GM19043 (cell line): ENCODE measurements around the gene ARRDC2.
"Not testable (repeated sequence)": the region's sequence is repeated elsewhere in the genome, so short reads cannot be mapped to it uniquely, and the experiment has no call there.

Experiments
- ATAC-seq: cut with Tn5 transposase; IDR thresholded peaks from one replicate; pipeline ENCODE4 v1.9.1; 2021; ENCODE audit warnings: low read depth; ENCODE audit not compliant: unreplicated experiment

ARRDC2 gene

DNA sequence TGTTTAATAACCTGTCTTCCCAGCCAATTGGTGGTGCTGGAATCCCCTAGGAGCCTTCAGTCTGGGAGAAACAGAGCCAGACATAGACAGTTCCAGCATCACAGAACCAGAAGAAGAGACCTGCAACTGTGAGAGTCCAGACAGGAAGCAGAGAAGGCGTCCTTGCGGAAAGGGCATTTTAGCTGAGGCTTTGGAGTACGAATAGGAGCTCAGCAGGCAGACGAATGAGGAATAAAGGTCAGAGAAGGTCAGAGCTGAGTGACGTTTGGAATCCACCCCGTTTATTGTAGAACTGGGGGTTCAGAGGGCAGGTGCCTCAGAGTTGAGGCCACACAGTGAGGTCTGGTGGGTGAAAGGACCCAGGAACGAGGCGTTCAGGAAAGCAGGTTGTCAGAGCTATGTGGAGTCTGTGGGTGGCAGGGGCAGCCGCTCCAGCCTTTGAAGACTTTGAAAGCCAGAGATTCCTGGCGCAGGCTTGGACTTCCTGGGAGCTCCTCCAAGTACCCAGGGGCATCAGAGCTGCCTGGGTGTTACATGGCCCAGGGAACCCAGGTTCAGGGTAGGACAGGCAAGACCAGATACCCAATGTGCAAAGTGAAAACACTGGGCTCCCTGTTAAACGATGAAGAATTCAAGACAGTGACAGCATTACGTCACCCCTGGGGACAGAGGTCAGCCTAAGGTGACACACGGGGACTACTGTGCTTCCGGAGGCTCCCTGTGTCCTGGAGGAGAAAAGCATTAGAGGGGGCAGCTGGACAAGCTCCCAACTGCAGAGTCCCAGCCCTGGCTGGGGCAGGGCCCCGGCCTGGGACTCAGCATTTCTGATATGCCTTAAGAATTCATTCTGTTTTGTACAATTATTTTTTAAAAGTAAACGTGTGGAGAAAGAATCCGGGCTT is 5.5 kb downstream of the ARRDC2 start:
- no peak for ATAC-seq

DNA sequence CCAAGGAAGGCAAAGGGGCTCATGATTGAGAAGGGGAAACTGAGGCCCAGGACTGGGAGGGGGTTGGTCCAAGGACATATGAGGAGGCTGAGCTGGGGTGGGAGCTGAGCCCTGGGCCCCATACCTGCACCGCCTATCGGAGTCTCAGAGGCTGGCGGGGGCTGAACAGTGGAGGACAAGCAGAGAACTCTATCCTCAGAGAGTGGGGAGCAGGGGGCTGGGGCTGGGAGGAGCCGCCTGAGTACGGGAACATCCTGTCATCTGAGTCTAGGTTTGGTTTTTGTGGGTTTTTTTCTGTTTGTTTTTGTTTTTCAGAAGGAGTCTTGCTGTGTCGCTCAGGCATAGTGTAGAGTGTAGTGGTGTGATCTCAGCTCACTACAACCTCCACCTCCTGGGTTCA is 6.2 kb downstream of the ARRDC2 start:
- no peak for ATAC-seq

DNA sequence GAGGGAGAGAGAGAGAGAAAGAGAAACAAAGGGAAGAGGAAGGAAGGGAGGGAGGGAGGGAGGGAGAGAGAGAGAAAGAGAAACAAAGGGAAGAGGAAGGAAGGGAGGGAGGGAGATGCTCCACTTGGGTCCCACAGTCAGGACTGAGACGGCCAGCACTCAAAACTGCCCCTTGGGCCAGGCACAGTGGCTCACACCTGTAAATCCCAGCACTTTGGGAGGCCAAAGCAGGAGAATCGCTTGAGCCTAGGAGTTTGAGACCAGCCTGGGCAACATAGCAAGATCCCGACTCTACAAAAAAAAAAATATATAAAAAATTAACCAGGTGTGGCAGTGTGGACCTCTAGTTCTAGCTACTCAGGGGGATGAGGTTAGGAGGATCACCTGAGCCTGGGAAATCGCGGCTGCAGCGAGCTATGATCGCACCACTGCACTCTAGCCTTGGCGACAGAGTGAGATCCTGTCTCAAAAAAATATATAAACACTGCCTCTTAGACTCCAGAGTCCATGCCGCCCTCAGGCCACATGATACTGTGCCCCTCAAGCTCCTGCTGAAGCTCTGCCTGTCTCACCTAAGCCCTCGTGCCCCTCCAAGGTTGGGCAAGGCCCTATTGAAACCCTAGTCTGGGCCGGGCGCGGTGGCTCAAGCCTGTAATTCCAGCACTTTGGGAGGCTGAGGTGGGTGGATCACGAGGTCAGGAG is 8.4 kb downstream of the ARRDC2 start:
- ATAC-seq, result no peak

DNA sequence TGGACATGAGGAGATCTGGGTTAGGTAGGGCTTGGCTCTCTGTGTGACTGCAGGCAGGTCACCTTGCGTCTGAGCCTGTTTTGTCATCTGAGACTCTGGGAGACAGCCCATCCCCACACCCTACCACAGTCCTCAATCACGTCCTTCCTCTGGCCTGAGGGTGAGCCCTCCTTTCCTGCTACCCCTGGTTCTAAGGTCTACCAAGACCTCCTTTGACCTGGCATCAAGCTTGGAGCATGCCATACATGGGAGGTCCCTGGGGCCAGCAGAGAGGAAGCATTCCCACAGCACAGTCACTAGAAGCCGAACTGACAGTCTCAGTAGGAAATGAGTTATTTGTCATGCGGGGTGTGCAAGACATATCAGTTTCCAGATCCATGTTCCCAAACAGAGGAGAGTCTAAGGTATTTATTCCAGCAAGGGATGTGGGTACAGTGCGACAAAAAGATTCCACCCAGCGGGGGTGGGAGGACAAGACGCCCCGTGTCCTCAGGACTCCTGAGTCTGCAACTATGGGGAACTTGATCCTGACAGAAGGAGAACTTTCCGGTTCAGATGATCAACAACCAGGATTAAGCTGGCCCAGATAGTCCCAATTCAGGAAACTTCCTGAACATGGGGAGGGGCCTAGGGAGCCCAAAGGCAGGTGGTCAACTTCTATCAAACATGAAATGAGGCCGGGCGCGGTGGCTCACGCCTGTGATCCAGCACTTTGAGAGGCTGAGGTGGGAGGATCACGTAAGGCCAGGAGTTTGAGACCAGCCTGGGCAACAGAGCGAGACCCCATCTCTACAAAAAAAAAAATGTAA is 9.5 kb downstream of the ARRDC2 start:
- ATAC-seq, result no peak

DNA sequence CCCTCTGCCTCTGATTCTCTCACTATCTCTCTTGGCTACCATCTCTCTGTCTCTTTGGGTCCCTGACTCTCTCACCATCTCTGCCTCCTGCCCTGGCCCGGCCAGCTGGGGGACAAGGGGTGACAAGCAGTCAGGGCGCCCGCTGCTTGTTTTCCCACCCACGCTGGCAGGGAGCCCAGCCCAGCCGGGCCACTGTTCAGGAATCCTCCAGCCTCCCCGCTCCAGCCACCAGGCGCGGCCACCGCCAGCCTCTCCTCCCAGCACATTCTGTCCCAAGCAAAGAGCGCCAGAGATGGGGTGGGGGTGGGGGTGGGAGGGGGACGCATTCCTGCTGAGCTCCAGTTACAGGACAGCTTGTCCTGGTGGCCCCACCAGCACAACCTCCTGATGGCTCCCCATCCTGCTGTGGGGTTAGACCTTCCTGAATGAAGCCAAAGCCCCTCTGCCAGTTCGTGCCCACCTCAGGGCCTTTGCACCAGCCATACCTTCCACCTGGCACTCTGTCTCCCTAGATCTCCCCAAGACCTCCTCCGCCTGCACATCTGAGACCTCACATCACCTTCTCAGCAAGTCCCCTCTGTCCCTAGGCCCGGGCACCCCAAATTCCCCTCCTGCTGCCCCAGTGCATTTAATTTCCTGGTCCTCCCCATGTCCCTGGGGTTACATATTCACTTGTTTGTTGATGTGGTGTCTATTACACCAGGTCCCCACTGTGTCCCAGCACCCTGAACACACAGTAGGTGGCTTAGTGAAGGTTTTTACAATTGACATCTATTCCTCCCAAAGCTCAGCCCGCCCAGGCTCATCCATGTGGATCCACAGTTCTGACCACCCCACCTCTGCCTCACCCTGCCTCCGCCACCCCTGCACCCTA is 12.5 kb downstream of the ARRDC2 start:
- no peak for ATAC-seq

DNA sequence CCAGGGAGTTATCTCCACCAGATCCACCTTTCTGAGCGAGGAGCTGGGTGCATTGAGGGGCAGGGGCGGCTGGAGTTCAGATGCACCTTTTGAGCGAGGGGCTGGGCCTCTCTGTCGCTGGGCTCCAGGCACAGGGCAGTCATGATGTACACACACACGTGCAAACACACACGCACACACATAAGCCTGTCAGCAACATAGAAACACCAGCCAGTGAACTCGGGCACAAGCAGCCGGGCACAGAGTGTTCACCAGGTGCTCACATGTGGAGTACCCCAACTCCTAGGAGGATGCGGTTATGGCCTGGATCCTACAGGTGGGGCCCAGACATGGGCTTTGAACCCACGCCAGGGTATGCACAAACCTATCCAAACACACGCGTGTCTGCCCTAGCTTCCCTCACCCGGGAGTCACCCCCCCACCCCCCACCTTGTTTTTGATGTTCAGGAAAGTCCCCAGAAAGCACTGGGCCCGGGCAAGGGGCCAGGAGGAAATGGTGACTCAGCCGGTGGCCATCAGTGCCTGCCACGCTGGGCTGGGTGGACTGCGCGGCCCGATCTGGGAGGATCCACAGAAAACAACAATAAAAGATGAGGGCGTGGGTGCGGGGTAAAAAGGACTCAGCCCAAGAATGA is 13.3 kb downstream of the ARRDC2 start:
- no peak for ATAC-seq

DNA sequence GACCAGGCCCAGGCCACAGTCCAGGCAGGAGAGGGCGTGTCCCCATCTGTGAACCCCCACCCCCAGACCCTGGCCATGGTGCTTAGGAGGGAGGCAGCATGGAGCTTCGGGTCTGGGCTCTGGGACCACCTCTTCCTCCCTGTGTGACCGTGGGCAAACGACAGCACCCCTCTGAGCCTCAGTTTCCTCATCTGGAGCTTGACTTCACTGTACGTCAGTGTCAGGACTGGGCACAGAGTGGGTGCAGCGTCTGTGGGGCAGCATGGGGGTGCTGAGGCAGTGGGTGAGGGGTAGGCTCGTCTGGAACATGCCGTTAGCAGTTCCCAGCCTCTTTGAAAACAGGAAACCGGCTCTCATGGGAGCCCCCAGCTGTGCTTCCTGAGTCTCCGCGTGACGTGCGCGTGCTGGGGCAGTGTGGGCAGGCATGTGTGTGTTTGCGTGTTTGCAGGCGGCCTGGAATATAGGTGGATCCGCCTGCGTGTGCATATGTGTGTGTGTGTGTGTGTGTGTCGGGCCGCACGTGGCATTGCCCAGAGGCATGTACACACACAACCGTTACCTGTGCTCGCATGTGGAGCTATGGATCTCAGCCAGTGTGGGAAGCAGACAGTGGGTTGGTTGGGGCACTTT is 15.8 kb downstream of the ARRDC2 start:
- ATAC-seq, result no peak

DNA sequence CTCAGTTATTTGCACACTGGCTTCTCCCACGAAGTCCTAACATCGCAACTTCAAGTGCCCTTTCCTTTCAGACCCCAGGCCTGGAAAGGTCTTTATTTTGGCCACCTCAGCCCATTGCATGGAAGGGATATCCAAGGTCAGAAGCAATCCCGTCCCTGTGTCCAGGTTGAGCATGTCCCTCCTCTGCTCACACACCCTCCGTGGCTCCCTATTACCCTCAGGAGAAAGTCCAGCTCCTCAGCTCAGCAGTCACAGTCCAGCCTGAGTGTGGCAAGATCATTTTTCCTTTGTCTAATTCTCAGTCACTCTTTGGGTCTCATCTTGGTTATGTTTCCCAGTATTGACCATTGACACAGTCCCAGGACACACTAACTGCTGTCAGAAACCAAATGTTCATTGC is 19.2 kb downstream of the ARRDC2 start:
- no peak for ATAC-seq

DNA sequence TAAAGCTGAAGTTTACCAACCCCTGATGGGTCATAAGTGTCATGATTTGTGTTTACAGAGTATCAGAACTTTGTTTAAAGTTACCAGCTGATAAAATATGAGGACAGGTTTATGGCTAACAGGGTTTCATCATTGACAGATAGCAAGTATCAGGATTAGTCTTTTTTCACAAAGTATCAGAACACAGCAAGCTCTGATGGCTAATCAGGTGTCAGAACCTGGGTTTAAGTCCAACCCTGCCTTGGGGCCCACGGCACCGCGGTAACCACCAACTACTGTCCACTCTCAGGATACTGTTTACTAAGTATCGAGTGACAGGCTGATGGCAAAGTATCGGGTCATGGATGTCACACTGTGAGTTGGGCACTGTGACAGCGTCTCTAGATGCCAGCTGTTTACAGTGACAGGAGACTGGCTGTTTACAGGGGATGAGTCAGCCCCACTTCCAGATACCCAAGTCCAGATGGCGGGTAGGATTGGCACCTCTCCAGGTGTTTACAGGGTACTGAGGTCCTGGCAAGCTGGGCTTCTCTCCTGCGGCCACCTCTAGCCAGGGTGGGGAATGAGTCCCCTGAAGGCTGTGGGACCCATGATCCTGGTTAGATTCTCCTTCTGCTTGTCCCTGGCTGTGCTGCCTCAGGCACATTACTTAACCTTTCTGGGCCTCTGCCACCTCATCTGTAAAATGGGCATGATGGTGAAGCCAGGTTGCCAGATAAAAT is 21.8 kb downstream of the ARRDC2 start:
- no peak for ATAC-seq

DNA sequence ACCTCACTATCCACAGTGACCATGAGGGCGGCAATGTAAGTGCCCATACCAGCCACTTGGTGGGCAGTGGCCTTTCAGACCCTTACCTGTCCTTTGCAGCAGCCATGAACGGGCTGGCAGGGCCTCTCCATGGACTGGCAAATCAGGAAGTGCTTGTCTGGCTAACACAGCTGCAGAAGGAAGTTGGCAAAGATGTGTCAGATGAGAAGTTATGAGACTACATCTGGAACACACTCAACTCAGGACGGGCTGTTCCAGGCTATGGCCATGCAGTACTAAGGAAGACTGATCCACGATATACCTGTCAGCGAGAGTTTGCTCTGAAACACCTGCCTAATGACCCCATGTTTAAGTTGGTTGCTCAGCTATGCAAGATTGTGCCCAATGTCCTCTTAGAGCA is 23.4 kb downstream of the ARRDC2 start:
- ATAC-seq, result not testable (repeated sequence)

DNA sequence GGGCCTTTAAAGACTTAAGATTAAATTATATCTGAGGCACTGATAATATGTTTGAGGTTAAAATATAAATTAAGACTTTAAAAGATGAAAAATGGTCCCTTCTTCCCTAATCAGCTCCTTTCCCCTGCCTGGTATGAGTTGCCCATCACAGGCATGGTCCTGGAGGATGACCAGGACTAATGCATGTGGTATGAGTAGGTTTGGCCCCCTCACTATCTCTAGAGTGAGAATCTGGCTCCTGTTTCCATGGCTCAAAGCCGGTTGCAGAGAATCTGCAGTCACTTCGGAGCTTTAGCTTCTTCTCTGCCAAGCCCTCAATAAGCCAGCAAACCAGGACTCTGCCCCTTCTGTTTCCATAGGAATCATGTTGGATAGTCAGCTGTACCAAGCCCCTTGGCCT is 24.1 kb downstream of the ARRDC2 start:
- ATAC-seq, result not testable (repeated sequence)

DNA sequence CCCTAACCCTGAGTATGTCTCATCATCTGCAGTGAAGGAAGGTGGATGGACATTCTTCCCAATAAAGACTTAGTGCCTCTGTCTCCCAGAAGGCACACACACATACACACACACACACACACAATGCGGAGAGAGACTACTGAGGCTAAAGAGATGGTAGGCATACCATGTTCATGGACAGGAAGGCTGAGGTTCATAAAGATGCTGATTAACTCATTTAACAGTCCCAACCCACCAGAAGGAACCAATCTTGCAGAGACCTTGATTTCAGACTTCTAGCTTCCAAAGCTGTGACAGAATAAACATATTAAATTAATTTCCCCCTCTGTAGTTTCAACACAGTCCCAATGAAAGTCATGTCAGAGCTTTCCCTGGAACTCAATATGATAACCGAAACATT is 33.1 kb downstream of the ARRDC2 start:
- no peak for ATAC-seq

DNA sequence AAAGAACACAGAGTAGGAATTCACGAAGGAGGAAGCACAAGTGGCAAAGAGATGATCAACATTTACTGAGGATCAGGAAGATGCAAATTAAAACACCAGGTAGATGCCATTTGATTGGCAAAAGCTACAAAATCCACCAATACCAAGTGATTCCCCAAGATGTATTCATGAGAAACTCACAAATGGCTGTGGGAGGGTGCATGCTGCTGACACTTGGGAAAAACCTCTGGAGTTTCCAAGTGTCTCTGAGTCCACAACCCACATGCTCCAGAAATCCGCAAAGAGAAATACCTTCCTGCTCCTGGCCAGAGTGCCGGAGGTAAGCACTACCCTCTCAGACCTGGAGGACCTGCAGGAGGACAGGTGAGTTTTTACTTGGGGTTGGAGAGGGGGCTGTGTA is 35.7 kb downstream of the ARRDC2 start:
- ATAC-seq, result no peak

DNA sequence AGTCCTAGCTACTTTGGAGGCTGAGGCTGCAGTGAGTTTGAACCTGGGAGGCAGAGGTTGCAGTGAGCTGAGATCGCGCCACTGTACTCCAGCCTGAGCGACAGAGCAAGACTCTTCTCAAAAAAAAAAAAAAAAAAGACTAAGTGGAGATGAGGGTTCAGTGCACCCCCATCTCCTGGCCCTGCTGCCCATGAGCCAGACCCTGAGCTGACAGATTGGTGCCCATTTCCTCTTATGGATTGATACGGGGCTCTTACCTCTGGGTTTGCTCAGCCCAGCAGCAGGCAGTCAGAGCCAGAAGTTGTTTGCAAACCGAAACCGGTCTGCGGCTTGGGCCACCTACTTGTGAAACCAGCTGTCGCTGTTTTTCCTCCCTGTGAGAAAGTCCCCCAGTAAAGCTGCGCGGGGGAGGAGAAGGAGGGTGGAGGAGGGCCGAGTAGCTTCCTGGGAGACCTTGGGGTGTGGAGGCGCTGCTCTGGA is 36.9 kb downstream of the ARRDC2 start:
- ATAC-seq, result peak; percentile 82

DNA sequence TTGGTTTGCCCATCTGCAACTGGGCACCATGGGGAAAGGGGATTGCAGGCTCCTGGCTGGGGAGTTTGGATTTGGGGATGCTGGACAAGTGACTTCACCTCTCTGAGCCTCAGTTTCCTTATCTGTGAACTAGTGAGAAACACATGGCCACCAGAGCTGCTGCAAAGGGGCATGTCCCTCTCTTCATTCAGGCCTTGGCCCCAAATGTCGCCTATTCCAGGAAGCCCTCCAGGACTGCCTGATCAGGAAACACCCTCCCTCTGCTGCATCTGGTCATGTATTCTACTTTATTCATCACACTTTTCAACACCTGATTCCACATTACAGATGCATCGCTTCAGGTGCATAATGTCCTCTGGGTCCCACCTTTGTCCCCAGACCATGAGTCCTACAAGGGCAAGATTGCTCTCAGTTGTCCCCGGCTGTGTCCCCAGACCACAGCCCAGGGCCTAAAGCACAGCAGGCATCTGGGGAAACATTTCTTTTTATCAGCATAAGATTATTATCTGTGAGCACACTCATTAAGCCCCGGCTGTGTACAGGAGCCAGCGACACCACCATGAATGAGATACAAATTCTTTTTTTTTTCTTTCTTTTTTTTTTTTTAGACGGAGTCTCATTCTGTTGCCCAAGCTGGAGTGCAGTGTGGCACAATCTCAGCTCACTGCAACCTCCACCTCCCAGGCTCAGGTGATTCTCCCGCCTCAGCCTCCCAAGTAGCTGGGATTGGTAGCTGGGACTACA is 37.5 kb downstream of the ARRDC2 start:
- ATAC-seq, result no peak

DNA sequence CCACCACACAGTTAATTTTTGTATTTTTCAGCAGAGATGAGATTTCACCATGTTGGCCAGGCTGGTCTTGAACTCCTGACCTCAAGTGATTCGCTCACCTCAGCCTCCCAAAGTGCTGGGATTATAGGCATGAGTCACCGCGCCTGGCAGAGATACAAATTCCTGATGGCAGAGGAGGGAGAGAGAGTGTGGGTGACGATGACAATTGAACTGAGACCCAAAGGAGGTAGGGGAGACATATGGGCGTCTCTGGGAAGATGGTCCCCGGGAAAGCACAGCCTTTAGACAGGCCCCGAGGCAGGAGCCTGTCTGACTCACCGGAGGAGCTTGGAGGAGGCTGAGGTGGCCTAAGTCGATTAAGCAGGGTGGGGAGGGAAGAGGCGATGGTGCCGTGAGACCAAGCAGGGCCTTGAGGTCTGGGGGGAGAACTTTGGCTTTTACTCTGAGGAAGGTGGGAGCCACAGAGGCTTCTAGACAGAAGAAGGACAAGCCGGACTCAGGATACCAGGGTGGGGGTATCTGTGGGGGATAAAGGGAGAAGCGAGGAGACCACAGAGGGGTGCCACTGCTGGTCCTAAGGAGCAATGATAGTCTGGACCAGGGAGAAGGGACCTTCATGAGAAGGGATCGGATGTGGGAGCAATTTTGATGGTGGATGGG is 38.2 kb downstream of the ARRDC2 start:
- ATAC-seq, result no peak

DNA sequence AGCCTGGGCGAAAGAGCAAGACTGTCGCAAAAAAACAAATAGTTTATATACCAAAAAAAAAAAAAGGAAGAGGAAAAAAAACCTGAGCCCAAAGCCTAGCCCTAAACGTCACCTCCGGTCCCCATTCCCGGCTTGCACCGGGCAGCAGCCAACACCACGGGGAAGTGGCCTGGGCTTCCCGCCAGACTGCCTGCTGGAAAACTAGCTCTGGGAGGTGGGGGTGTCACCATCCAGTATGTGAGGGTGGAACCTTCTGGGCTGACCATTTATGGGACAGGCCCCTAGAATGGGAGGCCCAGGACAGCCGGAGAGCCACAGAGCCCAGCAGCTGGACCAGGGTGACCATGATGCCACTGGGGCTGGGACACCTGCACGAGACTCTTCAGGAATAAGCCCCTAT is 41.4 kb downstream of the ARRDC2 start:
- ATAC-seq, result no peak
